ENCODE measurements around the gene CBARP.
A peak's percentile ranks its signal among the peaks of the same experiment; 100 is the strongest.

The CBARP gene

GRCh38 chr19:1266916-1267476 is 29.2 kb upstream of the CBARP start:
- TF ChIP-seq JUND (IDR thresholded peaks at IDR 0.05; ENCODE audit: low read depth) = no peak
- in situ Hi-C loops (cut with HindIII; ENCODE audit: low pct_unique_long_range_greater_than_20kb, low sequenced_read_pairs) = no loop called here

DNA sequence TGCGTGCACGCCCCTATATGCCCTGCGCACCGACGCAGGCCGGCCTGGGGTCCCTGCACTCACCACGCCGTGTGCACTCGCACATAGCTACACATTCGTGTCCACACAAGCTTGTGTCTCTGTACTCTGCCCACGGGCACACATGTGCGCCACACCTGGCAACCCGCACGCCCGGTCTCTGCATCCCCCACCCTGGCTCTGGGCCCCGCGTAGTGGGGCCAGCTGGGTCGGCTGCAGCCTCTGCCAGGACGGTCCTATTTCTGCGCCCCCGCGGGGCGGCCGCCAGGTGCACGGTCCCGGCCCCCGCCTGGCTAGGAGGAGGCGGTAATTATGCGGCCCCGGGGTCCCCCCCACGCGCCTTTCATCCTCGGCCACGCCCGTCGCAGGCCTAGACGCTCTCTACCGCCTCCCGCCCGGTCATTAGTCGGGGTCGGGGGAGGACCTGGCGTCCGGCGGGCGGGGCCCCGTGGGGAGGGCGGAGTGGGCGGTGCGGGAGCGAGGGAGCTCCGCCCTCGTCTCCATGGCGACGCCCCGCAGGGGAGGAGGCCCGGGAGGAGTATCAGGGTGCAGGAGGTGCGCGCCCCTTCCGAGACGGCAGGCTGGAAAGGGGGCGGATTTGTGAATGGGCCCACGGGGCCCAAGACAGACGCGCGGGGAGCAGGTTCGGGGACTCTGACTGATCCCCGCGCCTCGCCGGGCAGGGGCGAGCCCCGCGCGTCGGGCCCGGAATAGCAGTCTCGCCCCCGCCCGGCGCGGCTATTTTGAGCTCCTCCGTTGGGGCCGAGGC is 28.5 kb upstream of the CBARP start:
- peak; percentile 74 to 93 for DNase-seq (ENCODE audit: low read depth in 1 of 2, low spot score in 1 of 2)
- in situ Hi-C loops (cut with HindIII; ENCODE audit: low pct_unique_long_range_greater_than_20kb, low sequenced_read_pairs) = no loop called here
- TF ChIP-seq JUND (IDR thresholded peaks at IDR 0.05; ENCODE audit: low read depth) = no peak

More at GRCh38 chr19:1266916-1267476, 29.2 kb upstream of the CBARP start:
- DNase-seq (ENCODE audit: low read depth in 1 of 2, low spot score in 1 of 2) = peak in 1 of 2 experiments; percentile 67

DNA sequence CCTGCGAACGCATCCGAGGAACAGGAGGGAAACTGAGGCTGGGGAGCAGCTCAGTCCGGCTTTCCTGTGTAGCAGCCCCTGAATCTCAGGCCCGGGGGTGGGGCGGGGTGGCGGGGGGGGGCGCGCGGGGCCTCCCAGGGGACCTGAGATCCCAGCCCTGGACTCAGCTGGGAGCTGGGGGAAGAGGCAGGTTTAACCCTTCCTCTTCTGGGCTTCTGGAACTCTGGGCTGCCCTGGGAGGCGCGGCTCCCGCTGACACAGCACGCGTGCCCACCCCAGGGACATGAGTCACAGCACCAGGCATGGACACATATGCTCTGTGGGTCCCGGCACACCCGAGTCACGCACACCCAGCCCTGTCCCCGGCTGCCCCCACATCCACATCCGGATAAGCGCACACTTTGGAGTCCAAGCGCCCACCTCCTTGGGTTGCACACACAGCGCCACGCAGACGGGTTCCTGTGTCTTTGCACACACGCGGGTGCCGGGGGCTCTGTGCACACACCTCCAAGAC is 27.9 kb upstream of the CBARP start:
- in situ Hi-C loops (cut with HindIII; ENCODE audit: low pct_unique_long_range_greater_than_20kb, low sequenced_read_pairs) = no loop called here
- no peak for DNase-seq (ENCODE audit: low read depth in 1 of 2, low spot score in 1 of 2)
- no peak for TF ChIP-seq JUND (IDR thresholded peaks at IDR 0.05; ENCODE audit: low read depth)

GRCh38 chr19:1264801-1265614 is 27.2 kb upstream of the CBARP start:
- peak; percentile 70; the same call in 1 of the 2 replicates for TF ChIP-seq JUND (IDR thresholded peaks at IDR 0.05; ENCODE audit: low read depth)
- in situ Hi-C loops (cut with HindIII; ENCODE audit: low pct_unique_long_range_greater_than_20kb, low sequenced_read_pairs) = no loop called here
- DNase-seq (ENCODE audit: low read depth in 1 of 2, low spot score in 1 of 2) = peak in 1 of 2 experiments; percentile 61

DNA sequence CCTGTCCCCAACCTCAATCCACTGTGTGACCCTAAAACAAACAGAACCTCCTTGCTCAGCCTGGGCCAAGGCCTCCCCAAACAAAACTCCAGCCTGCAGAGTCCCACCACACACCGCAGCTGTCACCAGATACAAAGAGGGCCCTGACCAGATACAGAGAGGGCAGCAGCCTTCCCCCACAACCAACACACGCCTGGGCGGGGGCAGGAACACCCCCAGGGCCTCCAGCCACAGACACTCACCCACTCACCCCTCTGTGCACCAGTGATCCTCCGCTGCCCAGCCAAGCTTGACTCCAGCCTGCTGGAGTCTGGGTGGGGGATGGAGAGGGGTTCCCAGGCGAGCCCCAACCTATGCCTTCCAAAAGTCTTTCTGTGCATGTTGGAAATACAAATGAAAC is 25.4 kb upstream of the CBARP start:
- DNase-seq (ENCODE audit: low read depth in 1 of 2, low spot score in 1 of 2) = no peak
- in situ Hi-C loops (cut with HindIII; ENCODE audit: low pct_unique_long_range_greater_than_20kb, low sequenced_read_pairs) = no loop called here
- TF ChIP-seq JUND (IDR thresholded peaks at IDR 0.05; ENCODE audit: low read depth) = no peak

DNA sequence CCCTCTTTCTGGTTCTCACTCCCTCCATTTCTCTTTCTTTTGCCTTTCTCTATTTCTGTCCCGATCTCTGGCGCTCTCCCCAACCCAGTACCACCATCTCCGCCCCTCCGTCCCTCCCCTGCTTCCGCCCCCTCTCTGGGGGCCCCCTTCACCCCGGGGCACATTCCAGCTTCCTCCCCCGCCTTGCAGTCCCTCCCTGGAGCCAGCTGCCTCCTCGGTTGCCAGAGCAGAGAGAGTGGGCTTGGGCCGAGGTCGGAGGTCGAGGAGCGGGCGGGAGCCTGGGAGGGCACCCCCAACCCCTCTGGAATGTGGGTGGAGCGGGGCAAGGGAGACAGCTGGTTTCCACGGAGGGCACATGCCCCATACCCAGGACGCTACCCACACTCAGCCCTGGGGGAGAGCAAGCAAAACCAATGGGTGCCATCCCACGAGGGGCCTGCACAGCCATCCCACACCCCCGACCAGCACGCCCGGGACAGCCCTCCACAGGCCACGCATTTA is 24.9 kb upstream of the CBARP start:
- no peak for TF ChIP-seq JUND (IDR thresholded peaks at IDR 0.05; ENCODE audit: low read depth)
- no peak for DNase-seq (ENCODE audit: low read depth in 1 of 2, low spot score in 1 of 2)
- in situ Hi-C loops (cut with HindIII; ENCODE audit: low pct_unique_long_range_greater_than_20kb, low sequenced_read_pairs) = no loop called here

DNA sequence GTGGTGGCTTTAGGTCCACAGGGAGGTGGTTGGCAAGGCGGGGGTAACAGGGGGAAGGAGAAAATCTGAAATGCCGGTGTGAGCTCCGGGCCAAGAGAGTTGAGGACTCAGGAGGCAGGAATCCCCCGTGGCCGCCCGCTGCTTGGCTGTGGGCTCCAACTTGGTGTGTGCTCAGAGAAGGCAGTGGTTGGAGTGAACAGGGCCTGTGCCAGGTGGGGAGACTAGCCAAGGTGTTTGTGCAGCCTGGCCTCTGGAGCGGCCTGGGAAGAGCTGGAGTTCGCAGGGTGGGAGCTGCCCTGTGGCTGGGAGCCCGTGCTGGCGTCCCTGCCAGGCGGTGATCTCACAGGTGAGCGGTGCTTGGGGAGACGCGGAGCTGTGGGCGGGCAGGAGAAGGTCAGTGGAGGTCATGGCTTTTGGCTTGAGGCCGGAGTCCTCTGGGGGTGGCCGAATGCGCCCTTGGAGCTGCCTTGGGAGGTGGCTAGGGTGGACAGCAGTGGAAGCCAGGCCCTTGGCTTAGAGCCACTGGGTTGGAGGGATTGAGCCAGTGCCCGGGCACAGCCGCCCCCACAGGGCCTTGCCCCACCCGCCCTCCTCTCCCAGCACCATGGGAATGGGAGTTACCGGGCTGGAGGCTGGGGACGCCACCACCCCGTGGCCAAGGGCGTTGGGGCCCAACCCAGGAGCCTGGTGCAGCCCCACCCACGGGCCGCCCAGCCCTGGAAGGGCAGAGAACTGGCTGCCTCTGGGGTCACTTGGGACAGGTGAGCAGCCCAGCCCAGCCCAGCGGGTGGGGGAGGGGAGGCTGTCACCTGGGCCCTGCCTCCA is 24.2 kb upstream of the CBARP start:
- no peak for TF ChIP-seq JUND (IDR thresholded peaks at IDR 0.05; ENCODE audit: low read depth)
- in situ Hi-C loops (cut with HindIII; ENCODE audit: low pct_unique_long_range_greater_than_20kb, low sequenced_read_pairs) = no loop called here
- DNase-seq (ENCODE audit: low read depth in 1 of 2, low spot score in 1 of 2) = peak; percentile 59 to 93

DNA sequence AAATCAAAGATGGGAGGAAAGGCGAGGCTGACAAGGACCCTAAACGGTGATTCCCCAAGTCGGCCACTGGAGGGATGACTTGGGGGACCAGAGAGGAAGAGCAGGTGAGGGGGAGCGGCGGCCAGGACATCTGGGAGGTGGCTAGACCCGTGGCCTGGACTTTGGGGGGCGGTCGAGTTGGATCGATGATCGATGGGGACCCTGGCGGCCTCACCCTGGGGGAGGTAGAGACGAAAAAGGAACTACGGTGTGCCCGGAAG is 23.7 kb upstream of the CBARP start:
- TF ChIP-seq JUND (IDR thresholded peaks at IDR 0.05; ENCODE audit: low read depth) = no peak
- in situ Hi-C loops (cut with HindIII; ENCODE audit: low pct_unique_long_range_greater_than_20kb, low sequenced_read_pairs) = no loop called here
- no peak for DNase-seq (ENCODE audit: low read depth in 1 of 2, low spot score in 1 of 2)

DNA sequence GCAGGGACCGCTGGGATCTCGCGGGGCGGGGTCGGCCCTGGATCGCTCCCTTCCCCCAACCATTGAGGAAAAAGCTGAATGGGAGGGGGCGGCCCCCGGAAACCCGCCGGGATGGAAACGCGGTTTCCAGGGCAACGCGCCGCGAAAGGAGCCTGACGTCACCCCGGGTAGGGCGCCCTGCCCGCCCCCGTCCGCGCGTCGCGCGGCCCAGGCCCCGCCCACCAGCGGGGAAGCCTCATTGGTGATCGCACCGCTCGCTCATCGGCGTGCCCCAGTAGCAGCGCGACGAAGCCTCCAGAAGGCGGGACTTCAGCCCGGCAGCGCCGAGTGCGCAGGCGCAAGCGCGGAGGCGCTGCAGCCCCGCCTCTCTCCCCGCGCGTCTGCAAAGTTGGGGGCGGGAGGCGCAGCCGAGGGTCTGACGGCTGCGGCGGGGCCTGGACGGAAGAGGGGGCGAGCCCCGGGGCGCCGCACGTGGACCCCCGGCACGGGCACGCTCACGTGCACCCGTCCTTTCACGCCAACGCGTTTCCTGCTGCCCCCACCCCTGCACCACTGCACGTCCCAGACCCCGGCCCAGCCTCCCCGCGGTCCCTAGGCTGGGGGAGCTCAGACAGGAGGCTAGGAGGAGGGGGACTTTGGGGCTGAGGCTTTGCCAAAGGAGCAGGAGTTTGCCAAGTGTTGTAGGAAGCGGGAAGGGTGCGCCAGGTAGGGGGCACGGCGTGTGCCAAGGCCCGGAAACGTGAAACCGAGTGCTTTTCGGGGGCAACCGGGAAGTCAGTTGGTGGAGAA is 23.1 kb upstream of the CBARP start:
- peak; percentile 88 to 95 for DNase-seq (ENCODE audit: low read depth in 1 of 2, low spot score in 1 of 2)
- no peak for TF ChIP-seq JUND (IDR thresholded peaks at IDR 0.05; ENCODE audit: low read depth)
- in situ Hi-C loops (cut with HindIII; ENCODE audit: low pct_unique_long_range_greater_than_20kb, low sequenced_read_pairs) = no loop called here

- no peak for TF ChIP-seq JUND (IDR thresholded peaks at IDR 0.05; ENCODE audit: low read depth)
- no peak for DNase-seq (ENCODE audit: low read depth in 1 of 2, low spot score in 1 of 2)
- in situ Hi-C loops (cut with HindIII; ENCODE audit: low pct_unique_long_range_greater_than_20kb, low sequenced_read_pairs) = no loop called here
Measured at GRCh38 chr19:1259876-1260748, 22.3 kb upstream of the CBARP start.

All from T47D (cell line).